Measurements from ENCODE around the gene NXPE4.
"Not testable (repeated sequence)": the region's sequence is repeated elsewhere in the genome, so short reads cannot be mapped to it uniquely, and the experiment has no call there.

NXPE4 gene

GRCh38 chr11:114615448-114616361 lies 20.1 kb upstream of the NXPE4 start:
- Histone ChIP-seq H3K9ac (ENCODE audit: low read length) (no peak overlapping the region), H3K27me3 (replicated peaks; ENCODE audit: insufficient read depth, low read length) (no peaks in the 10 kb centered on the region), H3K4me1 (ENCODE audit: low read length) (no peaks in the 10 kb centered on the region), H3F3A (ENCODE audit: insufficient read depth, low read length) (no peaks in the 10 kb centered on the region), H3K9me2 (replicated peaks; ENCODE audit: insufficient read depth, low read length) (no peaks in the 10 kb centered on the region), H3K27ac (ENCODE audit: low read length) (no peak overlapping the region), H3K4me3 (ENCODE audit: low read length) (no peak overlapping the region), H3K9me3 (replicated peaks; ENCODE audit: insufficient read depth, low read length) (no peaks in the 10 kb centered on the region), H2AFZ (ENCODE audit: low read length) (no peak overlapping the region), H3K36me3 (replicated peaks; ENCODE audit: insufficient read depth, low read length) (no peaks in the 10 kb centered on the region), H4K20me1 (ENCODE audit: insufficient read depth, low read length) (no peaks in the 10 kb centered on the region), H3K79me2 (ENCODE audit: low read length) (no peaks in the 10 kb centered on the region), H3K4me2 (ENCODE audit: low read depth, low read length) (no peak overlapping the region)
- TF ChIP-seq EZH2 (optimal IDR thresholded peaks at IDR 0.05; ENCODE audit: low read depth, low read length) (no peak), EZH2phosphoT487 (IDR thresholded peaks at IDR 0.05; ENCODE audit: low read length) (no peak), CTCF (IDR thresholded peaks at IDR 0.05; ENCODE audit: low read length) (no peak)
- DNase-seq, result no peak

GRCh38 chr11:114614127-114614720 lies 18.6 kb upstream of the NXPE4 start:
- Histone ChIP-seq H3K4me1 (ENCODE audit: low read length) (no peaks in the 10 kb centered on the region), H3K79me2 (ENCODE audit: low read length) (no peaks in the 10 kb centered on the region), H3K9ac (ENCODE audit: low read length) (no peak overlapping the region), H3K36me3 (replicated peaks; ENCODE audit: insufficient read depth, low read length) (no peaks in the 10 kb centered on the region), H3K27me3 (replicated peaks; ENCODE audit: insufficient read depth, low read length) (no peaks in the 10 kb centered on the region), H3K4me3 (ENCODE audit: low read length) (no peak overlapping the region), H3K27ac (ENCODE audit: low read length) (no peak overlapping the region), H3F3A (ENCODE audit: insufficient read depth, low read length) (no peaks in the 10 kb centered on the region), H3K9me3 (replicated peaks; ENCODE audit: insufficient read depth, low read length) (no peaks in the 10 kb centered on the region), H4K20me1 (ENCODE audit: insufficient read depth, low read length) (no peaks in the 10 kb centered on the region), H2AFZ (ENCODE audit: low read length) (no peak overlapping the region), H3K4me2 (ENCODE audit: low read depth, low read length) (no peak overlapping the region), H3K9me2 (replicated peaks; ENCODE audit: insufficient read depth, low read length) (no peaks in the 10 kb centered on the region)
- no peak for DNase-seq
- no peak for TF ChIP-seq CTCF (IDR thresholded peaks at IDR 0.05; ENCODE audit: low read length)
- TF ChIP-seq EZH2 (optimal IDR thresholded peaks at IDR 0.05; ENCODE audit: low read depth, low read length), result no peak
- no peak for TF ChIP-seq EZH2phosphoT487 (IDR thresholded peaks at IDR 0.05; ENCODE audit: low read length)

- not testable (repeated sequence) for H3K9ac ChIP-seq (ENCODE audit: low read length); H2AFZ ChIP-seq (ENCODE audit: low read length); H3F3A ChIP-seq (ENCODE audit: insufficient read depth, low read length); H3K36me3 ChIP-seq (replicated peaks; ENCODE audit: insufficient read depth, low read length); H4K20me1 ChIP-seq (ENCODE audit: insufficient read depth, low read length); H3K9me2 ChIP-seq (replicated peaks; ENCODE audit: insufficient read depth, low read length); H3K4me2 ChIP-seq (ENCODE audit: low read depth, low read length); H3K79me2 ChIP-seq (ENCODE audit: low read length); H3K4me1 ChIP-seq (ENCODE audit: low read length); H3K27ac ChIP-seq (ENCODE audit: low read length); H3K4me3 ChIP-seq (ENCODE audit: low read length); H3K9me3 ChIP-seq (replicated peaks; ENCODE audit: insufficient read depth, low read length); H3K27me3 ChIP-seq (replicated peaks; ENCODE audit: insufficient read depth, low read length); DNase-seq
Measured at GRCh38 chr11:114613094-114613493, 17.5 kb upstream of the NXPE4 start.

DNA sequence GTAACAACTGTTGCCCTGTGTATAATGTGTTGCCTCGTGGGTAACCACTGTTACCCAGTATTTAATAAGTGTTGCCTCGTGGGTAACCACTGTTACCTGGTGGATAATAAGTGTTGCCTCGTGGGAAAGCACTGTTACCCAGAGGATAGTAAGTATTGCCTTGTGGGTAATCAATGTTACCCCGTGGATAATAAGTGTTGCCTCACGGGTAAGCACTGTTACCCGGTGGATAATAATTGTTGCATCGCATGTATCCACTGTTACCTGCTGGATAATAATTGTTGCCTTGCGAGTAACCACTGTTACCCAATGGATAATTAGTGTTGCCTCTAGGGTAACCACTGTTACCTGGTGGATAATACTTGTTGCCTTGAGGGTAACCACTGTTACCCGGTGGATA lies 17.1 kb upstream of the NXPE4 start:
- H3K9ac ChIP-seq (ENCODE audit: low read length), result no peak overlapping the region
- no peaks in the 10 kb centered on the region for H4K20me1 ChIP-seq (ENCODE audit: insufficient read depth, low read length)
- no peak for DNase-seq
- no peaks in the 10 kb centered on the region for H3F3A ChIP-seq (ENCODE audit: insufficient read depth, low read length)
- H3K27me3 ChIP-seq (replicated peaks; ENCODE audit: insufficient read depth, low read length), result no peaks in the 10 kb centered on the region
- no peak overlapping the region for H3K4me3 ChIP-seq (ENCODE audit: low read length)
- no peaks in the 10 kb centered on the region for H3K79me2 ChIP-seq (ENCODE audit: low read length)
- TF ChIP-seq EZH2phosphoT487 (IDR thresholded peaks at IDR 0.05; ENCODE audit: low read length), result no peak
- no peak for TF ChIP-seq EZH2 (optimal IDR thresholded peaks at IDR 0.05; ENCODE audit: low read depth, low read length)
- no peak for TF ChIP-seq CTCF (IDR thresholded peaks at IDR 0.05; ENCODE audit: low read length)
- no peaks in the 10 kb centered on the region for H3K9me3 ChIP-seq (replicated peaks; ENCODE audit: insufficient read depth, low read length)
- no peak overlapping the region for H2AFZ ChIP-seq (ENCODE audit: low read length)
- H3K9me2 ChIP-seq (replicated peaks; ENCODE audit: insufficient read depth, low read length), result no peaks in the 10 kb centered on the region
- no peaks in the 10 kb centered on the region for H3K4me1 ChIP-seq (ENCODE audit: low read length)
- no peak overlapping the region for H3K27ac ChIP-seq (ENCODE audit: low read length)
- no peak overlapping the region for H3K4me2 ChIP-seq (ENCODE audit: low read depth, low read length)
- H3K36me3 ChIP-seq (replicated peaks; ENCODE audit: insufficient read depth, low read length), result no peaks in the 10 kb centered on the region

DNA sequence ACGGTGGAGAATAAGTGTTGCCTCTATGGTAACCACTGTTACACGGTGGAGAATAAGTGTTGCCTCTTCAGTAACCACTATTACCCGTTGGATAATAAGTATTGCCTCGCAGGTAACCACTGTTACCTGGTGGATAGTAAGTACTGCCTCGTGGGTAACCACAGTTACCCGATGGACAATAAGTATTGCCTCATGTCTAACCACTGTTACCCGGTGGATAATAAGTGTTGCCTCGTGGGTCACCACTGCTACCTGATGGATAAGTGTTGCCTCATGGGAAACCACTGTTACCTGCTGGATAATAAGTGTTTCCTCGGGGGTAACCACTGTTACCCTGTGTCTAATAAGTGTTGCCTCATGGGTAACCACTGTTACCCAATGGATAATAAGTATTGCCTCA lies 16.6 kb upstream of the NXPE4 start:
- not testable (repeated sequence) for DNase-seq; H3K27me3 ChIP-seq (replicated peaks; ENCODE audit: insufficient read depth, low read length); H3K79me2 ChIP-seq (ENCODE audit: low read length); H4K20me1 ChIP-seq (ENCODE audit: insufficient read depth, low read length); H3K36me3 ChIP-seq (replicated peaks; ENCODE audit: insufficient read depth, low read length); H3K27ac ChIP-seq (ENCODE audit: low read length); H3K9ac ChIP-seq (ENCODE audit: low read length); H3F3A ChIP-seq (ENCODE audit: insufficient read depth, low read length); H3K9me3 ChIP-seq (replicated peaks; ENCODE audit: insufficient read depth, low read length); H3K4me3 ChIP-seq (ENCODE audit: low read length); H3K4me2 ChIP-seq (ENCODE audit: low read depth, low read length); H3K9me2 ChIP-seq (replicated peaks; ENCODE audit: insufficient read depth, low read length); H3K4me1 ChIP-seq (ENCODE audit: low read length); H2AFZ ChIP-seq (ENCODE audit: low read length)
